ENCODE data around the gene TSHZ2. TPM values are rescaled to one million over a fixed set of nuclear protein-coding genes. Genes with fewer than 3 reads are reported as not detected.

Gene TSHZ2
- total and polyA plus RNA-seq, 2 of the 4 experiments (the other 2 are of a cell fraction), result under 0.01 to 0.02 TPM

- CTCF ChIA-PET, result no interaction called here
These were observed 312.1 kb downstream of the TSHZ2 start for GRCh38 chr20:53284256-53284655.

More at GRCh38 chr20:53284256-53284655, 312.1 kb downstream of the TSHZ2 start:
- no CpG with 5 or more reads among the region's 11 CpGs for WGBS, 2 experiments (ENCODE audit: extremely low coverage in 2 of 2, insufficient read length in 1 of 2)
- Histone ChIP-seq H2BK15ac (ENCODE audit: low read depth, low read length) (no peak overlapping the region), H4K91ac (ENCODE audit: insufficient read depth, low read depth, low read length) (no peak overlapping the region), H3K9me1 (ENCODE audit: insufficient read depth, low read length) (no peaks in the 10 kb centered on the region), H4K5ac (ENCODE audit: low read depth, low read length) (no peak overlapping the region), H3K4me3 (ENCODE audit: insufficient read depth, low read depth, low read length) (no peak overlapping the region), H2AK5ac (ENCODE audit: low read depth, low read length) (no peak overlapping the region), H3K9me3 (ENCODE audit: control insufficient read depth, insufficient read depth, low read length) (no peaks in the 10 kb centered on the region), H3K4me1 (ENCODE audit: control insufficient read depth, insufficient read depth, low read length) (no peaks in the 10 kb centered on the region), H3K56ac (ENCODE audit: extremely low read depth, insufficient read depth, low read length) (no peak overlapping the region), H3K18ac (ENCODE audit: low read depth, low read length) (no peak overlapping the region), H2BK20ac (ENCODE audit: low read depth, low read length) (no peak overlapping the region), H3K36me3 (ENCODE audit: control insufficient read depth, insufficient read depth, low read length) (no peaks in the 10 kb centered on the region), H3K14ac (replicated peaks; ENCODE audit: low read depth, low read length) (no peak overlapping the region), H4K8ac (ENCODE audit: low read depth in 2 of 2, low read length in 2 of 2) (no peak overlapping the region), H3K27me3 (ENCODE audit: control insufficient read depth, insufficient read depth, low read length) (no peaks in the 10 kb centered on the region), H2AK9ac (replicated peaks; ENCODE audit: low read depth, low read length, poor library complexity) (no peak overlapping the region), H2AFZ (replicated peaks; ENCODE audit: low read length, poor library complexity) (no peak overlapping the region), H2BK5ac (ENCODE audit: low read depth, low read length, poor library complexity, severe bottlenecking) (no peak overlapping the region), H3K79me1 (ENCODE audit: low read depth in 1 of 2, low read length in 2 of 2) (no peaks in the 10 kb centered on the region), H4K20me1 (ENCODE audit: insufficient read depth, low read length) (no peaks in the 10 kb centered on the region), H3K23ac (ENCODE audit: low read depth, low read length) (no peak overlapping the region), H3K27ac (ENCODE audit: insufficient read depth, low read length) (no peak overlapping the region), H2BK120ac (ENCODE audit: low read depth, low read length) (no peak overlapping the region), H3K4ac (ENCODE audit: low read depth, low read length) (no peak overlapping the region), H3K9ac (ENCODE audit: low read depth, low read length) (no peak overlapping the region), H3K4me2 (ENCODE audit: low read depth, low read length) (no peak overlapping the region)
- ATAC-seq (ENCODE audit: low read depth) (no peak), DNase-seq (no peak)
- POLR2A ChIA-PET (ENCODE audit: unreplicated experiment), result no interaction called here
- in situ Hi-C loops (cut with MboI; ENCODE audit: low sequenced_read_pairs), result no loop called here
- no TSS peak for BruUV-seq (replicated peaks)
- intact Hi-C loops (cut with micrococcal nuclease), result no loop called here
- no peak for TF ChIP-seq BHLHE40 (IDR thresholded peaks at IDR 0.05; ENCODE audit: low read depth, low read length)
- no peak for TF ChIP-seq USF2 (IDR thresholded peaks at IDR 0.05; ENCODE audit: low read depth, low read length)
- TF ChIP-seq RFX5 (IDR thresholded peaks at IDR 0.05; ENCODE audit: low read depth, low read length), result no peak
- no peak for TF ChIP-seq SMC3 (IDR thresholded peaks at IDR 0.05; ENCODE audit: low read depth, low read length)
- TF ChIP-seq MAZ (IDR thresholded peaks at IDR 0.05; ENCODE audit: borderline replicate concordance, low read depth, low read length), result no peak
- no peak for TF ChIP-seq MXI1 (IDR thresholded peaks at IDR 0.05; ENCODE audit: borderline replicate concordance, low read depth, low read length)
- no peak for TF ChIP-seq RAD21 (IDR thresholded peaks at IDR 0.05; ENCODE audit: low read length)
- no peak for TF ChIP-seq ELK1 (IDR thresholded peaks at IDR 0.05; ENCODE audit: borderline replicate concordance, low read depth, low read length)
- no peak for TF ChIP-seq RCOR1 (IDR thresholded peaks at IDR 0.05; ENCODE audit: insufficient replicate concordance, low read length)
- no peak for TF ChIP-seq NFE2L2 (IDR thresholded peaks at IDR 0.05; ENCODE audit: low read depth, low read length)
- TF ChIP-seq FOS (IDR thresholded peaks at IDR 0.05; ENCODE audit: low read depth, low read length), result no peak
- TF ChIP-seq CHD1 (IDR thresholded peaks at IDR 0.05; ENCODE audit: low read depth, low read length), result no peak
- TF ChIP-seq MAFK (IDR thresholded peaks at IDR 0.05; ENCODE audit: low read depth, low read length), result no peak
- no peak for TF ChIP-seq POLR2A (IDR thresholded peaks at IDR 0.05; ENCODE audit: low read depth, low read length)
- no peak for TF ChIP-seq CEBPB (IDR thresholded peaks at IDR 0.05; ENCODE audit: low read depth, low read length)
- no peak for TF ChIP-seq CTCF (conservative IDR thresholded peaks at IDR 0.05; ENCODE audit: low read depth, low read length)
- dilution Hi-C loops (cut with HindIII; ENCODE audit: low sequenced_read_pairs, unreplicated experiment), result no loop called here

Measured in IMR-90 (cell line).